H1 (cell line): ENCODE measurements around the gene SNX6. TPM values are rescaled to one million over a fixed set of nuclear protein-coding genes. Genes with fewer than 3 reads are reported as not detected.

ENCODE experiments used
- CTCF ChIA-PET: fragments of 300-600 bp; sonication (Branson Sonifier 250); formaldehyde crosslinking; loops from one replicate; lab custom pipeline; 2021; ENCODE audit not compliant: partially characterized antibody; lab: Charles Lee
- POLR2A ChIA-PET: fragments of 300-600 bp; sonication (Branson Sonifier 250); formaldehyde crosslinking; loops from one replicate; lab custom pipeline; 2021; ENCODE audit warnings: inconsistent platforms; ENCODE audit not compliant: partially characterized antibody; lab: Charles Lee
- DNase-seq, 2 experiments: peaks; one replicate each; pipeline versions ENCODE4 v3.0.0 to v3.0.0-alpha.2; 2010 to 2022; ENCODE audit warnings: low spot score in 2 of 2, low read depth in 1 of 2, mixed read lengths in 1 of 2
- FAIRE-seq: peaks from 2 replicates; lab custom pipeline; 2011; peaks lifted over from hg19 to GRCh38; lab: Jason Lieb, UNC
- H2AFZ ChIP-seq: 2 replicates; pipeline ENCODE4 v1.8.1; 2012; ENCODE audit warnings: low read length, inconsistent platforms
- H2AK5ac ChIP-seq: 2 replicates; pipeline ENCODE4 v1.6.1; 2013; ENCODE audit warnings: low read depth, low read length
- H2BK120ac ChIP-seq: replicated peaks from 2 replicates; pipeline ENCODE3; 2013; ENCODE audit warnings: low read depth, low read length, inconsistent platforms
- H2BK12ac ChIP-seq: 2 replicates; pipeline ENCODE4 v1.6.1; 2013; ENCODE audit warnings: low read depth, low read length
- H2BK15ac ChIP-seq: 2 replicates; pipeline ENCODE4 v1.6.1; 2013; ENCODE audit warnings: low read length
- H2BK20ac ChIP-seq: 2 replicates; pipeline ENCODE4 v1.6.1; 2013; ENCODE audit warnings: low read length
- H2BK5ac ChIP-seq: 2 replicates; pipeline ENCODE4 v1.6.1; 2013; ENCODE audit warnings: low read depth, low read length
- H3K14ac ChIP-seq: 2 replicates; pipeline ENCODE4 v1.6.1; 2013; ENCODE audit warnings: inconsistent platforms; ENCODE audit not compliant: insufficient read length
- H3K18ac ChIP-seq: 2 replicates; pipeline ENCODE4 v1.6.1; 2013; ENCODE audit warnings: low read length; ENCODE audit errors: extremely low read depth
- H3K23ac ChIP-seq: 2 replicates; pipeline ENCODE4 v1.6.1; 2013; ENCODE audit warnings: inconsistent platforms; ENCODE audit not compliant: insufficient read length
- H3K23me2 ChIP-seq: 2 replicates; pipeline ENCODE4 v1.6.1; 2013; ENCODE audit warnings: low read depth, low read length
- H3K27ac ChIP-seq: 2 replicates; pipeline ENCODE4 v1.6.1; 2011; ENCODE audit warnings: low read depth, low read length, inconsistent platforms
- H3K27me3 ChIP-seq, 4 experiments: replicated peaks in 1 of 4; 1 replicate in 1 of 4; 2 replicates in 3 of 4; pipeline versions ENCODE4 v1.6.1 to v1.8.1; 2011 to 2013; ENCODE audit warnings: low read length in 3 of 4, mild to moderate bottlenecking in 3 of 4, inconsistent platforms in 2 of 4, mixed read lengths in 2 of 4, moderate library complexity in 1 of 4; ENCODE audit not compliant: control insufficient read depth in 3 of 4, insufficient read depth in 3 of 4; ENCODE audit errors: extremely low read depth in 1 of 4
- H3K36me3 ChIP-seq, 4 experiments: 2 replicates each; pipeline versions ENCODE4 v1.6.1 to v1.8.1; 2011 to 2013; ENCODE audit warnings: mild to moderate bottlenecking in 4 of 4, low read length in 3 of 4, moderate library complexity in 2 of 4, control low read depth in 1 of 4, inconsistent platforms in 1 of 4; ENCODE audit not compliant: insufficient read depth in 4 of 4, control insufficient read depth in 2 of 4
- H3K4ac ChIP-seq: replicated peaks from 2 replicates; pipeline ENCODE3; 2013; ENCODE audit warnings: low read length, low read depth, mixed read lengths, inconsistent platforms; ENCODE audit not compliant: insufficient read length
- H3K4me1 ChIP-seq, 4 experiments: replicated peaks in 1 of 4; 1 replicate in 1 of 4; 2 replicates in 3 of 4; pipeline versions ENCODE4 v1.6.1 to v1.8.1; 2011 to 2013; ENCODE audit warnings: low read length in 3 of 4, inconsistent platforms in 2 of 4, mixed read lengths in 1 of 4; ENCODE audit not compliant: insufficient read depth in 4 of 4, control insufficient read depth in 3 of 4
- H3K4me2 ChIP-seq, 2 experiments: 2 replicates each; pipeline versions ENCODE4 v1.6.1 to v1.8.1; 2011 to 2013; ENCODE audit warnings: low read depth in 2 of 2, low read length in 2 of 2, control low read depth in 1 of 2, inconsistent platforms in 1 of 2, mild to moderate bottlenecking in 1 of 2; ENCODE audit not compliant: insufficient read depth in 1 of 2
- H3K4me3 ChIP-seq, 4 experiments: fragments of 200-600, 300-600 bp in 1 of 4; sonication (generic), shearing (Covaris generic), sonication (Bioruptor Twin) in 1 of 4; 2 replicates each; pipeline versions ENCODE4 v1.5.1 to v1.8.1; 2011 to 2016; ENCODE audit warnings: low read length in 4 of 4, low read depth in 3 of 4, control low read depth in 2 of 4, inconsistent platforms in 2 of 4, mild to moderate bottlenecking in 2 of 4, mixed read lengths in 1 of 4, moderate library complexity in 1 of 4; ENCODE audit not compliant: insufficient read depth in 2 of 4; ENCODE audit errors: extremely low read depth in 1 of 4
- H3K56ac ChIP-seq: replicated peaks from 2 replicates; pipeline ENCODE3; 2013; ENCODE audit warnings: low read depth, mild to moderate bottlenecking, mixed read lengths, low read length, inconsistent platforms; ENCODE audit not compliant: insufficient read length
- H3K79me1 ChIP-seq: 2 replicates; pipeline ENCODE4 v1.6.1; 2013; ENCODE audit warnings: low read depth, low read length, control low read depth
- H3K79me2 ChIP-seq, 2 experiments: 2 replicates each; pipeline versions ENCODE4 v1.6.1 to v1.8.1; 2012 to 2013; ENCODE audit warnings: low read length in 2 of 2, mild to moderate bottlenecking in 2 of 2, inconsistent platforms in 1 of 2; ENCODE audit not compliant: insufficient read depth in 2 of 2, control insufficient read depth in 1 of 2
- H3K9ac ChIP-seq, 4 experiments: replicated peaks in 1 of 4; 1 replicate in 1 of 4; 2 replicates in 3 of 4; pipeline versions ENCODE4 v1.6.1 to v1.8.1; 2011 to 2013; ENCODE audit warnings: low read depth in 3 of 4, low read length in 3 of 4, control low read depth in 2 of 4, mild to moderate bottlenecking in 2 of 4, moderate library complexity in 2 of 4, inconsistent platforms in 1 of 4; ENCODE audit errors: extremely low read depth in 1 of 4
- H3K9me3 ChIP-seq, 2 experiments: 2 replicates each; pipeline versions ENCODE4 v1.6.1 to v1.8.1; 2012 to 2013; ENCODE audit warnings: mild to moderate bottlenecking in 2 of 2, moderate library complexity in 2 of 2, control low read depth in 1 of 2, inconsistent platforms in 1 of 2, low read depth in 1 of 2, low read length in 1 of 2, mixed read lengths in 1 of 2; ENCODE audit not compliant: insufficient read depth in 2 of 2
- H4K20me1 ChIP-seq, 2 experiments: replicated peaks in 1 of 2; 2 replicates each; pipeline versions ENCODE3 to v1.8.1; 2011 to 2013; ENCODE audit warnings: inconsistent platforms in 2 of 2, low read length in 2 of 2, mild to moderate bottlenecking in 1 of 2; ENCODE audit not compliant: insufficient read depth in 2 of 2, control insufficient read depth in 1 of 2
- H4K5ac ChIP-seq: 2 replicates; pipeline ENCODE4 v1.6.1; 2013; ENCODE audit warnings: low read length, low read depth, mixed read lengths, inconsistent platforms; ENCODE audit not compliant: insufficient read length
- H4K8ac ChIP-seq: 2 replicates; pipeline ENCODE4 v1.8.0; 2013; ENCODE audit warnings: mild to moderate bottlenecking, moderate library complexity, low read length, inconsistent platforms; ENCODE audit not compliant: insufficient read depth; ENCODE audit errors: extremely low read depth
- H4K91ac ChIP-seq: replicated peaks from 2 replicates; pipeline ENCODE3; 2013; ENCODE audit warnings: low read length, mixed read lengths, inconsistent platforms; ENCODE audit not compliant: insufficient read length
- EGR1 ChIP-seq: IDR thresholded peaks from 2 replicates; pipeline ENCODE4 v1.6.1; 2011; ENCODE audit warnings: low read depth, low read length, borderline replicate concordance
- EP300 ChIP-seq, 2 experiments: IDR thresholded peaks; 1 replicate in 1 of 2; 2 replicates in 1 of 2; pipeline ENCODE4 v1.6.1; 2011 to 2012; ENCODE audit warnings: low read depth in 2 of 2, low read length in 2 of 2, mild to moderate bottlenecking in 2 of 2, borderline replicate concordance in 1 of 2, inconsistent platforms in 1 of 2, moderate library complexity in 1 of 2
- PHF8 ChIP-seq: fragments of 200-600 bp; sonication (generic); conservative IDR thresholded peaks from 2 replicates; pipeline ENCODE4 v1.7.1; 2012; ENCODE audit warnings: low read depth, mild to moderate bottlenecking, inconsistent platforms, low read length, moderate library complexity
- SIRT6 ChIP-seq: IDR thresholded peaks from one replicate; pipeline ENCODE4 v1.7.1; 2012; ENCODE audit warnings: low read length, inconsistent platforms
- SP4 ChIP-seq: IDR thresholded peaks from 2 replicates; pipeline ENCODE4 v1.6.1; 2012; ENCODE audit warnings: low read length, inconsistent platforms
- TAF7 ChIP-seq: optimal IDR thresholded peaks from 2 replicates; pipeline ENCODE3; 2011; ENCODE audit warnings: low read depth, mild to moderate bottlenecking, inconsistent platforms, low read length, moderate library complexity, borderline replicate concordance
- TEAD4 ChIP-seq: IDR thresholded peaks from 2 replicates; pipeline ENCODE4 v1.6.1; 2012; ENCODE audit warnings: low read depth, low read length, inconsistent platforms, mixed read lengths
- WGBS, 2 experiments: shearing (Covaris generic) in 1 of 2; methylation state at CpG; one replicate each; pipeline versions ENCODE4 v1.1.6 to v1.1.7; 2013 to 2015; ENCODE audit warnings: low lambda C conversion rate in 2 of 2, mixed read lengths in 2 of 2, inconsistent platforms in 1 of 2, low coverage in 1 of 2, missing lambda C conversion rate in 1 of 2; ENCODE audit not compliant: insufficient replicate concordance in 2 of 2, insufficient coverage in 1 of 2, insufficient read length in 1 of 2; ENCODE audit errors: extremely low coverage in 1 of 2, missing lambda C conversion rate in 1 of 2; 5-methylcytosine and 5-hydroxymethylcytosine counted together
- polyA plus RNA-seq, 7 experiments: library from polyadenylated mRNA; depleted of rRNA in 3 of 7; stranded (reverse) in 5 of 7; unstranded in 2 of 7; fragments of >200 nt in 5 of 7; fragments of 200-250 nt in 2 of 7; gene quantifications; 1 replicate in 5 of 7; 2 replicates in 1 of 7; 4 replicates in 1 of 7; pipeline versions ENCODE4 v1.2.1 to v1.2.3, GENCODE V29; 2011 to 2013; ENCODE audit warnings: missing spikeins in 2 of 7, mixed read lengths in 2 of 7
- total RNA-seq: library from RNA; stranded (reverse); fragmentation: NEBNext Ultra II Directional; extraction: Animal tissue kit (Norgen Biotek cat#: 25700); gene quantifications from 2 replicates; pipeline ENCODE4 v1.2.1, GENCODE V29; 2021

SNX6 gene
- total and polyA plus RNA-seq, 2 of the 8 experiments (the other 6 are each of a cell fraction or from before 2014, with no cell fraction given): 53.4 to 71.1 TPM

GRCh38 chr14:34536951-34537676 is 92.8 kb downstream of the SNX6 start:
- Histone ChIP-seq H3K14ac (no peak overlapping the region), H3K9ac (0 out of 7 replicates have a peak overlapping the region, but pooled peaks of 1 of the 4 experiments have one; percentile 11), H2BK20ac (no peak overlapping the region), H3K23ac (no peak overlapping the region), H3K9me3 (no peaks in the 10 kb centered on the region), H3K4me2 (no peak overlapping the region), H4K91ac (no peak overlapping the region), H3K36me3 (peaks cover 0 to 13% (median 7%) of the 10 kb centered on the region in 4 experiments; a peak in 4 of 8 replicates), H3K4ac (no peak overlapping the region), H2BK15ac (no peak overlapping the region), H4K5ac (no peak overlapping the region), H3K4me3 (no peak overlapping the region), H4K20me1 (peaks cover 0 to 2% of the 10 kb centered on the region in 2 experiments), H3K56ac (no peak overlapping the region), H3K18ac (no peak overlapping the region), H3K79me1 (no peaks in the 10 kb centered on the region), H3K4me1 (no peaks in the 10 kb centered on the region; a peak in 2 of 7 replicates), H2BK120ac (no peak overlapping the region), H3K27me3 (no peaks in the 10 kb centered on the region), H2AFZ (no peak overlapping the region), H3K79me2 (peaks cover 3 to 24% of the 10 kb centered on the region in 2 experiments; a peak in 2 of 4 replicates), H3K23me2 (no peaks in the 10 kb centered on the region), H2BK12ac (no peak overlapping the region), H2AK5ac (no peak overlapping the region), H3K27ac (no peak overlapping the region), H4K8ac (no peak overlapping the region), H2BK5ac (peak overlapping the region; percentile 30; the same call in 1 of the 2 replicates)
- no peak for TF ChIP-seq TAF7
- no peak for TF ChIP-seq SIRT6
- TF ChIP-seq SP4: no peak
- no peak for TF ChIP-seq EGR1
- no peak for TF ChIP-seq EP300 (IDR thresholded peaks at IDR 0.05; ENCODE audit: borderline replicate concordance in 1 of 2, low read depth in 2 of 2, low read length in 2 of 2)
- no peak for TF ChIP-seq PHF8
- TF ChIP-seq TEAD4: peak; percentile 24; the same call in 1 of the 2 replicates
- 93% methylated on average over 4 of the region's 4 CpGs; no CpG with 5 or more reads in 1 of the 2 experiments for WGBS, 2 experiments
- DNase-seq (no peak), FAIRE-seq (no peak)
- ChIA-PET CTCF (interaction anchor here (0.6 to 1.6 kb wide), 7 partner anchors 8 to 1417 kb away, joined by 3 to 4 read pairs (median 3); no protein-coding TSS in a partner anchor), POLR2A (interaction anchor here (1.0 to 1.9 kb wide), 2 partner anchors 89 to 205 kb away, joined by 3 to 5 read pairs; no protein-coding TSS in a partner anchor)
